ENCODE measurements around the gene FLRT2.

FLRT2 gene

DNA sequence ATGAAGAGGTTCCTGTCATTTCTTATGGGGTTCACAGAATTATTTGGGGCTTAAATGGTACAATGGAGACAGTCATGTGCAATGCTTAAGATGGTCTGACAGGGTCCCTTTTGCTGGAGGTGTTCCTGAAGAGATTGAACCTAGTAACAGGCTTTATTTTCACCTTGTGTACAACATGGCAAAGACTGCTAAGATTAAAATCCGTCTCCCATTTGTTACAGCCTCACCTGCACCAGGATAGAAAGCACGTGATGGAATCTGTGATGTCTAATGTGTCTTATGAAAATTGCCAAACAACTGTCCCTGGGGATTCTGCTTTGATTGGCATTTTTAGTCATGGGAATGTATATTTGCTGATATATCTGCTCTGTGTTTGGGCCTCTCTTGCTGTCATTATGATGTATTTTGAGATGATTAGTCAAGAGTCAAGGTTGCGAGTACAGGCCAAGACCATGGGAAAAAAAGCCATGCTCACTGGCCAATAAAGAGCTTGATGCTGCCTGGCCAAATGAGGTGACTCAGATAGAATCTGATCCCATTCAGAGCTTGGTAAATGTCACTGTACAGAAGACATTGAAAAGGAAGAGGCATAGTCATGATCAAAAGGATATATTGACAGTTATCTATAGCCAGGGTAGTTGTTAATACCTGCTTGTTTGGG is 96.1 kb downstream of the FLRT2 start:
- Histone ChIP-seq H3K79me2 (ENCODE audit: control insufficient read depth, low read length) (no peaks in the 10 kb centered on the region), H4K20me1 (ENCODE audit: control insufficient read depth, insufficient read depth, low read depth, low read length) (no peaks in the 10 kb centered on the region), H3K9me2 (replicated peaks; ENCODE audit: control insufficient read depth, low read length) (no peaks in the 10 kb centered on the region), H3K27ac (ENCODE audit: low read depth, low read length) (no peak overlapping the region), H3K27me3 (ENCODE audit: control insufficient read depth, low read length) (no peaks in the 10 kb centered on the region), H3K9me3 (ENCODE audit: control insufficient read depth, insufficient read depth, low read length) (peaks cover 6% of the 10 kb centered on the region; the same call in 1 of the 2 replicates), H3K4me3 (ENCODE audit: low read length) (no peak overlapping the region), H3K4me2 (ENCODE audit: low read length) (no peak overlapping the region), H3K4me1 (ENCODE audit: control insufficient read depth, low read length) (no peaks in the 10 kb centered on the region), H3F3A (ENCODE audit: control insufficient read depth, insufficient read depth) (no peaks in the 10 kb centered on the region), H3K36me3 (ENCODE audit: control insufficient read depth, low read length) (no peaks in the 10 kb centered on the region)
- no peak for TF ChIP-seq CTCF (IDR thresholded peaks at IDR 0.05; ENCODE audit: low read depth, low read length, poor library complexity, severe bottlenecking)
- no peak for TF ChIP-seq EZH2phosphoT487 (IDR thresholded peaks at IDR 0.05; ENCODE audit: borderline replicate concordance, low read length)

DNA sequence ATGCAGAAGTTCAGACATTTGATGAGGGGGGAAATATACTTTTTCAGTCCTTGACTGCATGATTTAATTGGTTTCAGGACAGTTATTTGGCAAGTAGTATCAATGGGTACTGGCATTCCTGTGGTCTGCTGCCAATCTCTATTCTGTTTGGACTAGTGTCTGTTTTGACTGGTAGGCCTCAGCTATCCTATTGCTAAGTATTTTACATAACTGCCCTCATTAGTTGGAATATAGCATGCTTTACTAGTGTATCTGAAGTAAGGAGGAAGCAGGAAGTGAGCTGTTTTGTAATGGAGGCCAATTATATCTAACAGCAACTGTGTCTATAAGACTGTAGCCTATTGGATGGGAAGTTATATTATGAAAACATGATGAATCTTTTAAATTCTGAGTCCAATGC is 104.3 kb downstream of the FLRT2 start:
- Histone ChIP-seq H3K4me3 (ENCODE audit: low read length) (no peak overlapping the region), H3K27me3 (ENCODE audit: control insufficient read depth, low read length) (no peaks in the 10 kb centered on the region), H3K4me1 (ENCODE audit: control insufficient read depth, low read length) (no peaks in the 10 kb centered on the region), H3F3A (ENCODE audit: control insufficient read depth, insufficient read depth) (no peaks in the 10 kb centered on the region), H4K20me1 (ENCODE audit: control insufficient read depth, insufficient read depth, low read depth, low read length) (no peaks in the 10 kb centered on the region), H3K27ac (ENCODE audit: low read depth, low read length) (no peak overlapping the region), H3K36me3 (ENCODE audit: control insufficient read depth, low read length) (no peaks in the 10 kb centered on the region), H3K4me2 (ENCODE audit: low read length) (no peak overlapping the region), H3K79me2 (ENCODE audit: control insufficient read depth, low read length) (no peaks in the 10 kb centered on the region), H3K9me3 (ENCODE audit: control insufficient read depth, insufficient read depth, low read length) (no peaks in the 10 kb centered on the region), H3K9me2 (replicated peaks; ENCODE audit: control insufficient read depth, low read length) (no peaks in the 10 kb centered on the region)
- no peak for TF ChIP-seq EZH2phosphoT487 (IDR thresholded peaks at IDR 0.05; ENCODE audit: borderline replicate concordance, low read length)
- TF ChIP-seq CTCF (IDR thresholded peaks at IDR 0.05; ENCODE audit: low read depth, low read length, poor library complexity, severe bottlenecking) = no peak

DNA sequence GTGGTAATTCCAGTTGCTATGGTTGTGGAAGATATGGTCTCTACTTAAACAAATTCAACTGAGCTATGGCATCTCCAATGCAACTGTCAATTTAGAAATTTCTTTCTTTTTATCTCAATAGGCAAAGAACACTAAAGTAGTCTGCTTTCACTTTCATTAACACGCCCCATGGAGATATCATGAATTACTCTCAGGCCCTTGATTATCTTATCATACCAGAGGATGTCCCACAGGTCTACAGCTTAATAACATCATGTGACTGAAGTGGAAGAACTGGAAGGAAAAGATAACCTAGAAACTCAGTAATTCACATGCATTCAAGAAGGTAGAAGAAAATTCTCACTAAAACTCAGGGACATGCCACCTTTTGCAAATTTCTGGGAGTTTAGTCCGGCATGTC is 114.3 kb downstream of the FLRT2 start:
- Histone ChIP-seq H3K4me2 (ENCODE audit: low read length) (no peak overlapping the region), H3K27ac (ENCODE audit: low read depth, low read length) (no peak overlapping the region), H3K79me2 (ENCODE audit: control insufficient read depth, low read length) (no peaks in the 10 kb centered on the region), H3K36me3 (ENCODE audit: control insufficient read depth, low read length) (no peaks in the 10 kb centered on the region), H4K20me1 (ENCODE audit: control insufficient read depth, insufficient read depth, low read depth, low read length) (no peaks in the 10 kb centered on the region), H3F3A (ENCODE audit: control insufficient read depth, insufficient read depth) (no peaks in the 10 kb centered on the region), H3K4me3 (ENCODE audit: low read length) (no peak overlapping the region), H3K9me2 (replicated peaks; ENCODE audit: control insufficient read depth, low read length) (no peaks in the 10 kb centered on the region), H3K4me1 (ENCODE audit: control insufficient read depth, low read length) (no peaks in the 10 kb centered on the region), H3K9me3 (ENCODE audit: control insufficient read depth, insufficient read depth, low read length) (no peaks in the 10 kb centered on the region), H3K27me3 (ENCODE audit: control insufficient read depth, low read length) (no peaks in the 10 kb centered on the region)
- TF ChIP-seq EZH2phosphoT487 (IDR thresholded peaks at IDR 0.05; ENCODE audit: borderline replicate concordance, low read length) (no peak), CTCF (IDR thresholded peaks at IDR 0.05; ENCODE audit: low read depth, low read length, poor library complexity, severe bottlenecking) (no peak)

All from DOHH2 (cell line).